ENCODE measurements around the gene OLIG1.

- TF ChIP-seq CTCF (IDR thresholded peaks at IDR 0.05) (no peak), POLR2A (IDR thresholded peaks at IDR 0.05) (no peak), EP300 (IDR thresholded peaks at IDR 0.05) (no peak)
Measured at GRCh38 chr21:33032434-33033047, 37.4 kb upstream of the OLIG1 start.

Measured in tibial nerve (tissue), 4 donors.